GM21390 (cell line): ENCODE results near the gene IMPDH1.

Experiments used
- ATAC-seq: cut with Tn5 transposase; IDR thresholded peaks from one replicate; pipeline ENCODE4 v1.9.1; 2021; ENCODE audit not compliant: unreplicated experiment

IMPDH1 gene

DNA sequence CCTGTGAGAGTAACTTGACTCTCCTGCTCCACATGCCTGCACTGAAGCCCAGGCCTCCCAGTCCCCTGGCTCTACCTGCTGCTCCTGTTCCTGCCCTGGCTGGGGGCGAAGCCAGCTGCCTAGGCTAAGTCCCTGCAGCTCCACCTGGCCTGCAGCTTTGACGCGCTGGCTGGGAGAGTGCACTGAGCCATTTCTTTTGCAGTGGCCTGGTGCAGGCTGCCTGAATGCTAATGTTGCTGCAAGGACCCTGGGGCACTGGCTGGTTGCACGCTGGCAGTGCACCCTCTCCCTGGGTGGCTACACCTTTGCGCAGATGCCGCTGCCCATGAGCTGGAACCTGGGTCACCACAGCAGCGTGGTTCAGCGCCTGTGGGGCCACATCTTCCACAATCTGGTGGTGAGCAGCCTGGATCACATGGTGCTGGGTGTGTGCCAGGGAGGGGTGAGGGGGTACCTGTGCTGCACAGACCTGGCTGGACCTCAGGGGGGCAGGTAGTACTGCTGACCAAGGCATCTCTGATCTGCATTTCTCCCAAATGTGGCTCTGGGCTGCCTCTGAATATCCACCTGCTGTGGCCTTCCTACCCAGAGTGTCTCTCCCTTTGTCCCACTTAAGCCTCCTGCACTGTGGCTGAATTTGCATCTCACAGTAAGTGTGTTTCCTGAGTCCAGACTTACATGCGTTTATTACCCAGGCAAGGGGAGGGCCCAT, 20.0 kb downstream of the IMPDH1 start:
- ATAC-seq: no peak

DNA sequence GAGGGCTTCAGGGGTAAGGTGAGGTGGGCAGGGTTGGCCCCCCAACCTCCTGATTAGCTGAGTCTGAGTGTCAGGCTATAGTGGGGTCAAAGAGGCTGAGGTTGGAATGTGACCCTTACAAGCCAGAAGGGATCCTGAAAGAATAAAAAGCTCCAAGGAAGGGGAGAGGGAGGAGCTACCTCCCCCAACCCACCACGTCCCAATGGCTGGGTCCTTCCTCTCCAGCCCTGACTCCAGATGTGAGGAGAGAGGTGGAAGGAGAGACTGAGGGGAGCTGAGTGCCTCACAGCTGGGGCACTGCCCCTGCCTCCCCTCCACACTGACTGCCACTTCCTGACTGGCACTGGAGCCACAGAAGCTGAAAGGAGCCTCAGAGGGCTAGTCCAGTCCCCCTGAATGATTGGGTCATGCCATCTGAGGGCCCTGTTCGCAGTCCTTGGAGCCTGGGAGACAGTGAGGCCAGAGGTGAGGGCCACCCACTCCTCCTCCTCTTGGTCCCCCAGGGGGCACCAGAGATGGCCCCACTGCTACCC, 20.6 kb downstream of the IMPDH1 start:
- no peak for ATAC-seq

DNA sequence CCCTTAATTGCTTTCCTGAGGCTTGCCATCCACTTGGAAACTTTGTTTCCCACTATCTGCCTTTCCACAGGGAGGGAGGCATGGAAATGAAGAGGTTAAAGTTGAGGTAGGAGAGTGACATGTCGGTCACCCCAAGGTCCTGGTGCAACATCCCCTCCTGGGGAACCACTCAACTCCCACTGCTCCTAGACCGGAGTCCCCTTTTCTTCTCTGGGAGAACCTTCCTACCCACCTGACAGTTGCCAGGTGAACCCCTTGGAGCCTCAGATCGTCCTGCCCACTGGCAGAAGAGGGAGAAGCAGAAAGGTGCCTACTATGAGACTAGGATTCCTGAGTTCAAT, 21.7 kb downstream of the IMPDH1 start:
- peak; percentile 12 for ATAC-seq

DNA sequence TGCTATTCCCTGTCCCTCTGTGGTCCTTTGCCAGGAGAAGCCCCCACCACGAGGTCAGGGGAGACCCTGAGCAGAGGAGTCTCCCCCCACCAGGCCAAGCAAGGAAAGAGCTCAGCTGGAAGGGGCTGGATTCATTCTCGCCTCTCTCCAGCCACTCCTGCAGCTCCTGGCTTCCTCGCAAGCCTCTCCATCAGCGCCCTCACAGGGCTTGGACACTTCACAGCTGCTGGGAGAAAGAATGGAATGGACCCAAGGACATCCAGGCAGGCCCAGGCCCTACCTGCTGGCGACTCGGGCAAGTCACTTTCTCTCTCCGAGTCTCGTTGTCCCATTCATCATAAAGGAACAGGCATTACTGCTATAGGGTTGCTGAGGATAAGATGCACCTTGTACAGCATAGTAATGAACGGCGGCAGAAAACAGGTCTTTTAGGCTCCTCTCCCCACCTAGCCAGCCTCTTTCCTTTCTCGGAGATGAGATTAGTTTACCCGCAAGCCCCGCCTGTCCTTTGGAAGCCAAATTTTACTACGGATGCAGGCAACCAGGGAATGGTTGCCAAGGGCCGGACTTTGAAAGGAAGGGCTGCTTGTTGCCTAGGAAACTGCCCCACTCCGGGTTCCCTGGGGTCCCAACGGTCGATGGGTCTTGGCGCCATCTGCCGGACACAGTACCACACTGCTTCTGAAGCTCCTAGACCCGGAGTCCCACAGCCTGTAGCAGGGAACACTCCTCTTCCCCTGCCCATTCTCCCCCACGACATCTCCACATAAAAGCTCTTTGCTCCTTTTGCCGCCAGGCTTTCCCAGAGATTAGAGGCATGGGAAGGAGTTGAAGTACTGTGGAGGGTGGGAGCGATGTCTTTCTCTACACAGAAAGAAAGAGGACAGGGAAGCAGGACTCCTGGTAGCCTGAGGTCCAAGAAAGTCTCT, 22.3 kb downstream of the IMPDH1 start:
- peak; percentile 87 for ATAC-seq

DNA sequence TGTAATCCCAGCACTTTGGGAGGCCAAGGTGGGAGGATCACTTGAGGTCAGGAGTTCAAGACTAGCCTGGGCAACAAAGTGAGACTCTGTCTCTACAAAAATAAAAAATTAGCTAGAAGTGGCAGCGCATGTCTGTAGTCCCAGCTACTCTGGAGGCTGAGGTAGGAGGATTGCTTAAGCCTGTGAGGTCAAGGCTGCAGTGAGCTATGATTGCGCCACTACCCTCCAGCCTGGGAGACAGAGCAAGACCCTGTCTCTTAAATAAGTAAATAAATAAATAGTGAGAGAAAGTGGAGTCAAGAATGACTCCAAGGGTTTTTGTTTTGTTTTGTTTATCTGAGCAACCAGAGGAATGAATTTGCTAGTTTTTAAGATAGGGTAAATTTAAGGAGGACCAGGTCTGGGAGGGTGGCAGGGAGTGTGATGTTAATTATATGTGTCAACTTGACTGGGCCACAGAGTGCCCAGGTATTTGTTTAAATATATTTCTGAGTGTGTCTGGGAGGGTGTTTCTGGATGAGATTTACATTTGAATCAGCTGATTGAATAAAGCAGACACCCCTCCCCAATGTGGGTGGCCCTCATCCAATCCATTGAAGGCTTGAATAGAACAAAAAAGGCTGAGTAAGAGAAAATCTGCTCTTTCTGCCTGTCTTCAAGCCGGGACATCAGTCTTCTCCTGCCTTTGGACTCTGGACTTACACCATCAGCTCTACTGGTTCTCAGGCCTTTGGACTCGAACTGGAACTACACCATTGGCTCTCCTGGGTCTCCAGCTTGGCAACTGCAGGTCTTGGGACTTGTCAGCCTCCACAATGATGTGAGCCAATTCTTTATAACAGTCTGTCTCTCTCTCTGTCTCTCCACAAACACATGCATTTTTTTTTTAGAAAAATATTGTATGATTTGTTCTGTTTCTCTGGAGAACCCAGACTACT, 23.5 kb downstream of the IMPDH1 start:
- no peak for ATAC-seq

DNA sequence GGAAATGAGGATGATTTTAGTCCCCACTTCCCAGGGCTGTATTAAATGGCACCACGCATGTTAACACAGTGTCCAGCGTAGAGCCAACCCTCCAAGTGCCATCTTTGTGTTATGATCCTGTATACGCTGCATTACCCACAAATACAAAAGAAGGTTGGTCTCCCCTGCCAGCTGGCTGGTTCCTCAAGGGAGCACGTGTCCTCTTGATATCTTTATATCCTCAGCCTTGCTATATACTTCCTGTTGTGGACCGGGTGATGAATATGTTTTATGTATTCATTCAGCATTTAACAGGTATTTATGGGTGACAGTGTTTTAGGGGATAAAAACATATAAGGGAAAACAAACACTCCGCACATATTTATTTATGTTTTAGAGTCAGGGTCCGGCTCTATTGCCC, 25.1 kb downstream of the IMPDH1 start:
- no peak for ATAC-seq

DNA sequence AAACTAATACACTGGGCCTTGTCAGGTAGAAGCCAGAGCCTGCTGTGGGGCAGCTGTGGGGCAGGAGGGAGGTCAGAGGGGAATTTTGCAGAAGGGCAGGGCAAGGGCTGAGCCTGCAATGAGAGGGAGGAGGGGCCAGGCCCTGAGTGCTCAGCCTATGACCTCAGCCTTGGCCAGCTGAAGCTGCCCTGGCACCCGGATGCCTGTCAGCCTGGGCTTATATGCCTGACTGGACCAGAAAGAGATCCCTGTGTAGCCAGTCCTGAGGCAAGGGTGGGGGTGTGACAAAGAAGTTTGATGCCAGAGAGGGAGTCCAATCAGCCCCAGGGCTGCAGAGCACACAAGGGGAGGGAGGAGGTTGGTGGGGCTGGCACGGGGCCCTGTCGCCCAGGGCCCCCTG, 26.0 kb downstream of the IMPDH1 start:
- no peak for ATAC-seq

DNA sequence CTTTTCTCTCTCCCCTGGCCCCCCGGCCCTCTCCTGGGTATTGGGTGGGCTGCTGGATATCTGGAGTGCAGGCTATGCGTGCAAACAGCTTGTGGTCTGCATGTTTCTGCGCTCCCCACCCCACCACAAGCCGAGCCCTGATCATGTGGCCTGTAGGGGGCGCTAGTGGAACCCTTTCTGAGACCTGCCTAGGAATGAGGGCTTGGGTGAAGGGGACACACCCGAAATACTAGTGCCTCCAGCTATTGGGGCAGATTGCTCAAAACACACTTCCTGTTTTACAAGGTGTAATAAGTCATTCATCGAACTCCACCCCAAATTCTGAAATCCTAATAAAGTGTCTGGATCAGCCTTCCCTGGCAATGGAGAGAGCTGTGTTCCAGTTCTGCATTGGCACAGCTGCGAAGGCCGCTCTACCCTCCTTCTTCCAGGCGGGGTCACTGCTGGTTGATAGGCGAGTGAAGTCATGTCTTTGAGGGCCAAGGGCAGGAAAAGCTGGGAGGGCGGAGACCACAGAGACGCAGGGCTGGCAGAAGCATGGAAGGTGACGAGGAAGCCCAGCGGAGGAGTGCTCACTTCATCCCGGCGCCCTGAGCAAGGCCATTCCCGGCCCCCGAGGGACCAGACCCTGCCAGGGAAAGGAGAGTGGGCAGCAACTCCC, 28.5 kb downstream of the IMPDH1 start:
- ATAC-seq: no peak

DNA sequence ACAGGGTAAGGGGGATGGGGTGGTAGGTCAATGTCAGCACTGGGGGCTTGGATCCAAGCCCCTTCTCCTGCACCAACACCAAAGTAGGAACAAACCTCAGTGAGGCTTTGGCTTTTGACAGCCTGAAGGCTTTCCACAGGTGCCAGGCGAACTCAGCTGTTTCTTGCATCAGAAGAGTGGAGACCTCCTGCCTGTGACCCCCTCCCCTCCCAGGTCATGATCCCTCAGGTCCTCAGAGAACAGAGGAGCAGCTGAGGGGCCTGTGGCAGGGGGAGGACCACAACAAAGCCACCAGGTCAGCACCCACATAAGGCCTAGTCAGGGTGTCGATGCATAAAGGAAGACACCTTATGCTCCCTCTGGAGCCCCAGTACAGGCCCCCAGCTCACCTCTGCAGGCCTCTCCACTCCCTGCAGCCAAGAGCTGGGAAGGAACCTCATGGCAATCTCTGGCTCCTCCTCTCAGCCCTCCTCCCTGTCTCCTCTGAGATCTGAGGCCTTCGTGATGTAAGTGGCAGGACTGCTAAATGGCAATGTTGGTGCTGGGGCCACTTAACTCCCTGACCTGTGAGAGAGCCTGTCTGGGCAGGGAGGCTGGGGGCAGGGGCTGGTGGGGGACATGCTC, 29.2 kb downstream of the IMPDH1 start:
- no peak for ATAC-seq

DNA sequence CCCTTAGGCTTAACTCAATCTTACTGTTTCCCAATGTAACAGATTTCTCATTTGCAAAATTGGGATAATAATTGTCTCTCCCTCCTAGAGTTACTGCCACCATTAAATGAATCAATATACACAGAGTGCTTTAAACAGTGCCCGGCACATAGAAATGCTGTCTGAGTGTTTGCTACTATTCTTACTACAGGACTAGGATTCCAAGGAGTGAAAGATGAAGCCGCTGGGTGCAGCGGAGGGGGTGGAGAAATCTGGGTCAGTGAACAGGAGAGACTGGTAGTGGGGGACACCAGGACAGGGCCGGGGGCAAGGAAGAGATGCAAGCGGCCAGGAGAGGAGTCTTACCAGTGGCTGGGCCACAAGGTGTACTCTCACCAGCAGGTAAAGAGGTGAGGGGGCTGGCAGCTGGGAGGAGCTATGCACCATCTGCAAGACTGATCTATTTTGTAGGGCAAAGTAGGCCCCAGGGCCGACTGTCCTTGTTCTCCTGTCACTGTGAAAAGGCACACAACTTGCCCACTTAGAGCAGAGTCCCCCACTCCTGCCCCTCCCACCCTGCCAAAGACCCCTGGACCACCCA, 29.8 kb downstream of the IMPDH1 start:
- ATAC-seq: no peak

DNA sequence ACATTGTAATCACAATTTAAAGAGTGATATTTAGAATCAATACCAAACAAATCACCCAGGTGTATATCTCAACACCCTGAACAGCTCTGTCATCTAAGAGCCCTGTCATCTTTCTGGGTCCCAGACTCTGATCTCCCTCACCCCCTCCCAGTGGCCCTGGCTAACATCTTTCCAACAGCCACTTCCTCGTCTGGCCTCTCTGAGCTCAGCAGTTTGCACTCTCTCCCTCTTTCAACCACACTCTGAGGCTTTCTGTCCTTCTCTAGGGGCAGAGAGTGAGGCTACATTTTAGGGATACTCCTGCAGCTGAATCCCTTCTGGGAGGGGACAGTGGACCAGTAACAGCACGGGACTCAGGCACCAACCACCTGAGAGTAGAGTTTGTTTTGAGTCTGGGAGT, 31.1 kb downstream of the IMPDH1 start:
- ATAC-seq: no peak

DNA sequence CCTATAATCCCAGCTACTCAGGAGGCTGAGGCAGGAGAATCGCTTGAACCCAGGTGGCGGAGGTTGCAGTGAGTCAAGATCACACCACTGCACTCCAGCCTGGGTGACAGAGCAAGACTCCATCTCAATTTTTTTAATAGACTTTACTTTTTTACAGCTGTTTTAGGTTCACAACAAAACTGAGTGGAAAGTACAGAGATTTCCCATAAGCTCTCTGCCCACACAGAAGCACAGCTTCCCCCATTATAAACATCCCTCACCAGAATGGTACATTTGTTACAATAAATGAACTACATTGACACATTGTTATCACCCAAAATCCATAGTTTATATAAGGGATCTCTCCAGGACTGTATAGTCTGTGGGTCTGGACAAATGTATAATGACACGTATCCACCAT, 33.7 kb downstream of the IMPDH1 start:
- ATAC-seq: no peak

DNA sequence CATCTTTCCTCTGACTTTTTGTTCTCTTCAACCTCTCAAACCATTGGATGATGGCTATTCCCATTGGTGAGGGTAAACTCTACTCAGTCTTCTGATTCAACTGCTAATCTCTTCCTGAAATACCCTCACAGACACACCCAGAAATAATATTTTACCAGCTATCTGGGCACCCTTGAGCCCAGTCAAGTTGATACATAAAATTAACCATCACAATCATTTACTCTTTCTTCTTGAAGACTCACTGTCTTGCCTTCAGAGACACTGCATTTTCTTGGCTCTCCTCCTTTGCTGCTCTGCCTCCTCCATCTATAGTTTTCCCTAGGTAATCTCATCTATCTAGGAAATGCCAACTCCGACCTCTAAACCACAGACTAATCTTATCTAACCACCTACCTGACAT, 35.7 kb downstream of the IMPDH1 start:
- no peak for ATAC-seq

DNA sequence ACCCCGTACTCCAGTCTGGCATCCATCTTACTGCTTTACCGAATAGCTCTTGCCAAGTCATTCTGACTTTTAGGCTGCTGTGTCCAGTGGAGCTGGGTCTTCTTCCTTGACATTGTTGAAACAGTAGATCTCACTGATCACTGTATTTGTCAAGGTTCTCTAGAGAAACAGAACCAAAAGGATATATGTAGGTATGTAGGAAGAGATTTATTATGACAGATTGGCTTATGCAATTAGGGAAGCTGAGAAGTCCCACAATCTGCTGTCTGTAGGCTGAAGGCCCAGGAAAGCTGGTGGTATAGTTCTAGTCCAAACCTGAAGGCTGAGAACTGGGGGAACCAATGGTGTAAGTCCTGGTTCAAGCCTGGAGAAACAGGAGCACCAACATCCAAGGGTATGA, 36.2 kb downstream of the IMPDH1 start:
- ATAC-seq: no peak

DNA sequence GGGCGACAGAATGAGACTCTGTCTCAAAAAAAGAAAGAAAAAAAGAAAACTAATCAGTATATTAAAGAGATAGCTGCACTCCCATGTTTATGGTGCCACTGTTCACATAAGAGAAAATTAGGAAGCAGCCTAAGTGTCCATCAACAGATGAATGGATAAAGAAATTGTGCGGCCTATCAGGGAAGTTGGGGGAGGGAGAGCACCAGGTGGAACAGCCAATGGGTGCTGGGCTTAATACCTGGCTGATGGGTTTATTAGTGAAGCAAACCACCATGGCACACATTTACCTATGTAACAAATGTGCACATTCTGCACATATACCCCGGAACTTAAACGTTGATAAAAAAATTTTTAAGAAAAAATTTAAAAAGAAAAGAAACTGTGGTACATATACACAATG, 39.3 kb downstream of the IMPDH1 start:
- ATAC-seq: no peak

DNA sequence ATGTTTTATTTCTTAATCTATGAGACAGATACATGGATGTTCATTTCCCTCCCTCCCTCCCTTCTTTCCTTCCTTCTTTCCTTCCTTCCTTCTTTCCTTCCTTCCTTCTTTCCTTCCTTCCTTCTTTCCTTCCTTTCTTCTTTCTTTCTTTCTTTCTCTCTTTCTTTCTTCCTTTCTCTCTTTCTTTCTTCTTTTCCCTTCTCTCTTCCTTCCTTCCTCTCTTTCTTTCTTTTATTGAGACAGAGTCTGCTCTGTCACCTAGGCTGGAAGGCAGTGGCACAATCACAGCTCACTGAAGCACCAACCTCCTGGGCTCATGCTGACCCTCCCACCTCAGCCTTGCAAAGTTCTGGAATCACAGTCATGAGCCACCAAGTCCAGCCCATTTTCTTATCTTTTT, 42.8 kb downstream of the IMPDH1 start:
- no peak for ATAC-seq

DNA sequence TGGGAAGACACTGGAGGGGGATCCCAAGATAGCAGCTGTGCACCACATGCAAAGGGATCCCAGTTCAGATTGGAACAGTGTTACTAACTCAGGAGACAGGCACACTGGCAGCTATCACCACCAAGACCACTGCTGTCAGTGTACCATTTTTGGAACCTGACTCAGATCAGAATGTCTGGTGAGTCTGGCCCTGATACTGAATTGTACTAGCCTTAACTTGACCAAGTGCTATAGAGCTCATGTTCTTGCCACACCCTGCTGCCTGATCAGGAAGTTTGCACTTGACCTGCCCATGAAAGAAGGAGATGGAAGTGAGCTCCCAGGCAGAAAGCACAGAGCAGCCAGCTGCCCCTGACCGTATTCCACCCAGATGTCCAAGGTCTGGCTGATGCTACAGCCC, 43.5 kb downstream of the IMPDH1 start:
- ATAC-seq: no peak

DNA sequence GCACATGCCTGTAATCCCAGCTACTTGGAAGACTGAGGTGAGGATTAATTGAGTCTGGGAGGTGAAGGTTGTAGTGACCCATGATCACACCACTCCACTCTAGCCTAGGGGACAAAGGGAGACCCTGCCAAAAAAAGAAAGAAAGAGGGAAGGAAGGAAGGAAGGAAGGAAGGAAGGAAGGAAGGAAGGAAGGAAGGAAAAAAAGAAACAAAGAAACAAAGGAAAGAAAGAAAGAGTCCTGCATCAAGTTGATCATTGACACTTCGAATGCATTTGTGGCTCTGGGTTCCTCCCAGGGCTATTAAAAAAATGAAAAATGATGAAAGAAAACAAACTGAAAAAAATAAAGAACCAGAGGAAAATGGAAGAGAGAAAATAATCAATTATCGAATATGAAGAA, 44.4 kb downstream of the IMPDH1 start:
- no peak for ATAC-seq

DNA sequence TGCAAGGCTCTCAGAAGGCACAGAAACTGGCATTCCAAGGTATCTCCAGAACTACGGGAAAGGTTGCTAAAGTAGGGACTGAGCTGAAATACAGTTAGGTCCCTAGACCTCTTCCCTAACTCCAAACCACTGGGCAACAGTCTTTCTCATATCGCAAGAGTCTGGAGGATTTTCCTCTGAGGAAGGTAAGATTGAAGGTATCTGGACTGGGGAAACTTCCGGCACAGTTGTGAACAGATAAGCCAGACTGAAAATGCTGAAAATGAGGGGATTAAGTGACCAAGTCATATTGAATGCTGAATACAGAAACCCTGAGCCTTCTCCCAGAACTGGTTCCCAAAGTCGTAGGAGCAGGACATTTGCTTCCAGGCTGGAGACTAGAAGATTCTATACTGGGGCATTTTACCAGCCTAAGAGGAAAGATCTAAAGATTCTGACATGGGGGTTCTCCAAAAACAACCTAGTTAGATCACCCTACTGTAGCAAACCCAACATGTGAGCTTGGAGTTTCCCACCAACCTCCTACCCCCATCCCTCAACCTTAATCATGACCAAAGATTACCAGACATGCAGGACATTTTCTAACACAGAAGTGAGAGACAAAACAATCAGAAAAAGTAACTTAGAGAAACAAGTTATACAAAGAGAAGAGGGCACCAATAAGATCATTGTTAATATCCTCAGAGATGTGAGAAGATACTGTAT, 45.5 kb downstream of the IMPDH1 start:
- no peak for ATAC-seq
